Astrocyte (in vitro differentiated cells and primary cell): ENCODE data around the gene TMEM9. TPM values are rescaled to one million over a fixed set of nuclear protein-coding genes. Genes with fewer than 3 reads are reported as not detected.
A peak's percentile ranks its signal among the peaks of the same experiment; 100 is the strongest.

ENCODE experiments used
- DNase-seq: peaks from one replicate; pipeline ENCODE4 v3.0.0-alpha.2; 2010; ENCODE audit warnings: low read depth
- FAIRE-seq: peaks from 2 replicates; lab custom pipeline; 2011; peaks lifted over from hg19 to GRCh38; lab: Jason Lieb, UNC
- H2AFZ ChIP-seq: 2 replicates; pipeline ENCODE4 v1.6.0; 2012; ENCODE audit warnings: low read depth, low read length, inconsistent platforms
- H3K27ac ChIP-seq: 2 replicates; pipeline ENCODE4 v1.5.1; 2011; ENCODE audit warnings: low read depth, low read length, inconsistent platforms
- H3K27me3 ChIP-seq: 2 replicates; pipeline ENCODE4 v1.6.0; 2011; ENCODE audit warnings: low read length, inconsistent platforms; ENCODE audit not compliant: insufficient read depth
- H3K36me3 ChIP-seq: 2 replicates; pipeline ENCODE4 v1.5.1; 2011; ENCODE audit warnings: low read length, inconsistent platforms; ENCODE audit not compliant: insufficient read depth
- H3K4me1 ChIP-seq: 2 replicates; pipeline ENCODE4 v1.5.1; 2011; ENCODE audit warnings: low read length, inconsistent platforms; ENCODE audit not compliant: insufficient read depth
- H3K4me2 ChIP-seq: 2 replicates; pipeline ENCODE4 v1.6.0; 2012; ENCODE audit warnings: low read length, inconsistent platforms
- H3K4me3 ChIP-seq: 2 replicates; pipeline ENCODE4 v1.5.1; 2011; ENCODE audit warnings: low read depth, mild to moderate bottlenecking, low read length, inconsistent platforms; ENCODE audit not compliant: insufficient read depth
- H3K79me2 ChIP-seq: 2 replicates; pipeline ENCODE4 v1.6.0; 2012; ENCODE audit warnings: mild to moderate bottlenecking, low read length, inconsistent platforms; ENCODE audit not compliant: insufficient read depth
- H3K9ac ChIP-seq: 2 replicates; pipeline ENCODE4 v1.6.0; 2012; ENCODE audit warnings: mild to moderate bottlenecking, low read length, inconsistent platforms
- H3K9me3 ChIP-seq: 2 replicates; pipeline ENCODE4 v1.5.1; 2012; ENCODE audit warnings: low read depth, mild to moderate bottlenecking, low read length, inconsistent platforms; ENCODE audit not compliant: insufficient read depth
- H4K20me1 ChIP-seq: 2 replicates; pipeline ENCODE4 v1.6.0; 2012; ENCODE audit warnings: low read length, inconsistent platforms; ENCODE audit not compliant: insufficient read depth
- H3K27ac Mint-ChIP-seq: one replicate; pipeline ENCODE4 v1.8.0; 2021; ENCODE audit warnings: mild to moderate bottlenecking, mixed read lengths; ENCODE audit not compliant: unreplicated experiment
- H3K27me3 Mint-ChIP-seq: one replicate; pipeline ENCODE4 v1.8.0; 2021; ENCODE audit warnings: low read depth, mixed read lengths; ENCODE audit not compliant: unreplicated experiment
- H3K36me3 Mint-ChIP-seq: one replicate; pipeline ENCODE4 v1.8.0; 2021; ENCODE audit warnings: low read depth, mixed read lengths; ENCODE audit not compliant: unreplicated experiment
- H3K4me1 Mint-ChIP-seq: one replicate; pipeline ENCODE4 v1.8.0; 2021; ENCODE audit warnings: low read depth, mixed read lengths; ENCODE audit not compliant: unreplicated experiment
- H3K4me3 Mint-ChIP-seq: one replicate; pipeline ENCODE4 v1.8.0; 2021; ENCODE audit warnings: mild to moderate bottlenecking, moderate library complexity, mixed read lengths; ENCODE audit not compliant: unreplicated experiment
- H3K9me3 Mint-ChIP-seq: one replicate; pipeline ENCODE4 v1.8.0; 2021; ENCODE audit warnings: mild to moderate bottlenecking, mixed read lengths; ENCODE audit not compliant: unreplicated experiment
- EZH2 ChIP-seq: IDR thresholded peaks from 2 replicates; pipeline ENCODE4 v1.6.1; 2012; ENCODE audit warnings: mild to moderate bottlenecking, low read length, inconsistent platforms; ENCODE audit not compliant: insufficient read depth
- total RNA-seq: library from RNA; stranded (reverse); gene quantifications from 2 replicates; pipeline ENCODE4 v1.2.1, GENCODE V29; 2021
- TF ChIP-seq, protein P1 (sequence below): IDR thresholded peaks from 2 replicates; pipeline ENCODE4 v1.5.1; 2011; ENCODE audit warnings: low read depth, mild to moderate bottlenecking, inconsistent platforms, low read length, moderate library complexity; ENCODE audit not compliant: insufficient read depth

Gene TMEM9
- total RNA-seq, 1 donor from 2014 or later: 88.1 TPM

- H3K79me2 ChIP-seq: no peaks in the 10 kb centered on the region
- no peaks in the 10 kb centered on the region for H3K36me3 ChIP-seq
- H3K27me3 Mint-ChIP-seq: peaks cover 44% of the 10 kb centered on the region
- DNase-seq (peak; percentile 6), FAIRE-seq (no peak)
- no peak overlapping the region for H3K4me3 ChIP-seq
- peaks cover 48% of the 10 kb centered on the region for H3K27me3 ChIP-seq
- no peak overlapping the region for H3K27ac ChIP-seq
- no peak overlapping the region for H3K9ac ChIP-seq
- H3K9me3 ChIP-seq: no peaks in the 10 kb centered on the region
- H3K4me1 Mint-ChIP-seq: no peaks in the 10 kb centered on the region
- TF ChIP-seq, protein P1, sequence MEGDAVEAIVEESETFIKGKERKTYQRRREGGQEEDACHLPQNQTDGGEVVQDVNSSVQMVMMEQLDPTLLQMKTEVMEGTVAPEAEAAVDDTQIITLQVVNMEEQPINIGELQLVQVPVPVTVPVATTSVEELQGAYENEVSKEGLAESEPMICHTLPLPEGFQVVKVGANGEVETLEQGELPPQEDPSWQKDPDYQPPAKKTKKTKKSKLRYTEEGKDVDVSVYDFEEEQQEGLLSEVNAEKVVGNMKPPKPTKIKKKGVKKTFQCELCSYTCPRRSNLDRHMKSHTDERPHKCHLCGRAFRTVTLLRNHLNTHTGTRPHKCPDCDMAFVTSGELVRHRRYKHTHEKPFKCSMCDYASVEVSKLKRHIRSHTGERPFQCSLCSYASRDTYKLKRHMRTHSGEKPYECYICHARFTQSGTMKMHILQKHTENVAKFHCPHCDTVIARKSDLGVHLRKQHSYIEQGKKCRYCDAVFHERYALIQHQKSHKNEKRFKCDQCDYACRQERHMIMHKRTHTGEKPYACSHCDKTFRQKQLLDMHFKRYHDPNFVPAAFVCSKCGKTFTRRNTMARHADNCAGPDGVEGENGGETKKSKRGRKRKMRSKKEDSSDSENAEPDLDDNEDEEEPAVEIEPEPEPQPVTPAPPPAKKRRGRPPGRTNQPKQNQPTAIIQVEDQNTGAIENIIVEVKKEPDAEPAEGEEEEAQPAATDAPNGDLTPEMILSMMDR: peak; percentile 71
- no peak for TF ChIP-seq EZH2
- no peaks in the 10 kb centered on the region for H4K20me1 ChIP-seq
- H3K9me3 Mint-ChIP-seq: no peaks in the 10 kb centered on the region
- H3K4me2 ChIP-seq: no peak overlapping the region
- no peak overlapping the region for H3K4me3 Mint-ChIP-seq
- no peaks in the 10 kb centered on the region for H3K36me3 Mint-ChIP-seq
- no peak overlapping the region for H2AFZ ChIP-seq
- H3K4me1 ChIP-seq: no peaks in the 10 kb centered on the region
- H3K27ac Mint-ChIP-seq: no peak overlapping the region
These were observed 34.8 kb downstream of the TMEM9 start for GRCh38 chr1:201119206-201120197.

DNA sequence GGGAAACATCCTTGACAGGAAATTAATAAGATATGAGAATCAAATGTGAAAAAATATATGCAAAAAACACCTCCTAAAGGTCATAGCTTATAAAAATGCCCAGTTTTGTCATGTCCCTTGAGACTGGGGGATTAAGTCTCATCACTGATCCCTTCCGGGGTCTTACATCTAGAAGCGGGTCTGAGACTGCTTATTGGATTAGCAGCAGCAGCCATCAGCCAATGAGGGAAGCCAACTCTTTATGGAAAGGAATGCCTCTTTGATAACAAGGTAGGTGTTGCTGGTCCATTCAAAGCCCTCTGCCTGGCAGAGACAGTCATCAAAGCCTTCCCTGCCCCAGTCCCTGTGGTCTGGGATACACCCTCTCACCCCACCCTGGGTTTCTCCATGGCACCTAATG, 38.2 kb downstream of the TMEM9 start:
- Mint-ChIP-seq H3K36me3 (no peaks in the 10 kb centered on the region), H3K27me3 (peaks cover 30% of the 10 kb centered on the region), H3K27ac (no peak overlapping the region), H3K4me3 (peak overlapping the region; percentile 73), H3K9me3 (peaks cover 5% of the 10 kb centered on the region), H3K4me1 (peaks cover 4% of the 10 kb centered on the region)
- DNase-seq: no peak
- no peak for FAIRE-seq
- Histone ChIP-seq H3K4me2 (no peak overlapping the region), H3K27ac (no peak overlapping the region), H3K4me3 (no peak overlapping the region), H3K9ac (no peak overlapping the region), H3K27me3 (peaks cover 34% of the 10 kb centered on the region), H3K9me3 (no peaks in the 10 kb centered on the region), H2AFZ (no peak overlapping the region), H3K4me1 (peaks cover 4% of the 10 kb centered on the region), H3K36me3 (no peaks in the 10 kb centered on the region), H3K79me2 (no peaks in the 10 kb centered on the region), H4K20me1 (no peaks in the 10 kb centered on the region)
- no peak for TF ChIP-seq EZH2
- TF ChIP-seq, protein P1: no peak
